GM12878 (cell line): ENCODE data around the gene NFU1. TPM values are rescaled to one million over a fixed set of nuclear protein-coding genes. Genes with fewer than 3 reads are reported as not detected.

ENCODE experiments used
- ATAC-seq: fragments of 200-7000 bp; cut with Tn5 transposase; 3 replicates; pipeline ENCODE4 v1.9.1; 2020; ENCODE audit warnings: mild to moderate bottlenecking, moderate library complexity
- BruUV-seq: library from RNA; stranded (reverse); fragments of 400-500 nt; replicated peaks from 2 replicates; lab custom pipeline; 2021; lab: Mats Ljungman, UMichigan
- CTCF ChIA-PET: fragments of 300-600 bp; sonication (Branson Sonifier 250); formaldehyde crosslinking; extraction: SDS; loops from one replicate; lab custom pipeline; 2021; ENCODE audit warnings: inconsistent platforms; lab: Yijun Ruan, JAX
- POLR2A ChIA-PET: fragments of 350-600 bp; formaldehyde crosslinking; extraction: SDS; loops from one replicate; lab custom pipeline; 2021; ENCODE audit warnings: inconsistent platforms; lab: Charles Lee
- RAD21 ChIA-PET: fragments of 300-600 bp; sonication (Branson Sonifier 250); formaldehyde crosslinking; loops from one replicate; lab custom pipeline; 2023; ENCODE audit warnings: antibody characterized with exemption; ENCODE audit not compliant: unreplicated experiment; lab: Charles Lee
- SMC1A ChIA-PET: fragments of 300-600 bp; sonication (Branson Sonifier 250); formaldehyde crosslinking; loops from one replicate; lab custom pipeline; 2023; ENCODE audit not compliant: unreplicated experiment, uncharacterized antibody; lab: Charles Lee
- DNase-seq: peaks from one replicate; pipeline ENCODE4 v3.0.0-alpha.2; 2011; ENCODE audit warnings: low read depth, low spot score
- FAIRE-seq: peaks from 3 replicates; lab custom pipeline; 2011; peaks lifted over from hg19 to GRCh38; lab: Jason Lieb, UNC
- H2AFZ ChIP-seq: 2 replicates; pipeline ENCODE4 v1.6.0; 2011; ENCODE audit warnings: low read depth, low read length, control low read depth; ENCODE audit not compliant: control insufficient read depth
- H3K27ac ChIP-seq: 2 replicates; pipeline ENCODE4 v1.5.1; 2011; ENCODE audit warnings: control low read depth; ENCODE audit not compliant: control insufficient read depth, insufficient read depth
- H3K27me3 ChIP-seq, 2 experiments: replicated peaks in 1 of 2; 2 replicates each; pipeline versions ENCODE4 v1.6.0 to v1.6.1; 2011; ENCODE audit warnings: low read length in 1 of 2; ENCODE audit not compliant: control insufficient read depth in 2 of 2, insufficient read depth in 2 of 2
- H3K36me3 ChIP-seq, 2 experiments: 2 replicates each; pipeline ENCODE4 v1.5.1; 2011; ENCODE audit warnings: low read length in 1 of 2; ENCODE audit not compliant: control insufficient read depth in 2 of 2, insufficient read depth in 2 of 2
- H3K4me1 ChIP-seq: 2 replicates; pipeline ENCODE4 v1.6.1; 2011; ENCODE audit warnings: mild to moderate bottlenecking, low read length, moderate library complexity, mixed read lengths; ENCODE audit not compliant: control insufficient read depth, insufficient read depth
- H3K4me2 ChIP-seq: 2 replicates; pipeline ENCODE4 v1.6.0; 2011; ENCODE audit warnings: control low read depth; ENCODE audit not compliant: control insufficient read depth, insufficient read depth
- H3K4me3 ChIP-seq: fragments of 200-600 bp; sonication (generic); 2 replicates; pipeline ENCODE4 v1.5.1; 2016
- H3K79me2 ChIP-seq: 2 replicates; pipeline ENCODE4 v1.6.0; 2011; ENCODE audit warnings: low read length; ENCODE audit not compliant: control insufficient read depth, insufficient read depth
- H3K9ac ChIP-seq: 2 replicates; pipeline ENCODE4 v1.8.0; 2011; ENCODE audit warnings: low read length, control low read depth, mixed read lengths; ENCODE audit not compliant: control insufficient read depth, insufficient read depth
- H3K9me3 ChIP-seq: replicated peaks from 3 replicates; pipeline ENCODE4 v1.5.1; 2011; ENCODE audit warnings: mild to moderate bottlenecking, low read length; ENCODE audit not compliant: control insufficient read depth, insufficient read depth
- H4K20me1 ChIP-seq: 2 replicates; pipeline ENCODE4 v1.6.0; 2011; ENCODE audit not compliant: control insufficient read depth, insufficient read depth
- CREB1 ChIP-seq: IDR thresholded peaks from 2 replicates; pipeline ENCODE4 v1.6.1; 2012; ENCODE audit warnings: low read depth, mild to moderate bottlenecking, inconsistent platforms
- ESRRA ChIP-seq: IDR thresholded peaks from 2 replicates; pipeline ENCODE4 v1.6.1; 2012; ENCODE audit warnings: mild to moderate bottlenecking, low read length, improper control_type of control experiment
- IKZF2 ChIP-seq, 2 experiments: fragments of 450-650 bp; IDR thresholded peaks; 2 replicates each; pipeline ENCODE4 v1.6.1; 2017; ENCODE audit warnings: mild to moderate bottlenecking in 2 of 2, moderate library complexity in 2 of 2
- MTA3 ChIP-seq: IDR thresholded peaks from 2 replicates; pipeline ENCODE4 v1.6.1; 2012; ENCODE audit warnings: low read length, inconsistent platforms, borderline replicate concordance
- PAX8 ChIP-seq: fragments of 450-650 bp; IDR thresholded peaks from 2 replicates; pipeline ENCODE4 v1.6.1; 2017; ENCODE audit warnings: mild to moderate bottlenecking, moderate library complexity
- SMAD1 ChIP-seq: fragments of 450-650 bp; IDR thresholded peaks from 2 replicates; pipeline ENCODE4 v1.6.1; 2018; ENCODE audit warnings: mild to moderate bottlenecking, low read depth; ENCODE audit not compliant: partially characterized antibody
- ZBTB40 ChIP-seq: fragments of 450-650 bp; IDR thresholded peaks from 2 replicates; pipeline ENCODE4 v1.6.1; 2016; ENCODE audit warnings: mild to moderate bottlenecking, moderate library complexity, borderline replicate concordance
- WGBS: methylation state at CpG from one replicate; pipeline ENCODE4 v1.1.6; 2016; ENCODE audit warnings: low lambda C conversion rate; ENCODE audit not compliant: insufficient replicate concordance, insufficient coverage; ENCODE audit errors: missing lambda C conversion rate; 5-methylcytosine and 5-hydroxymethylcytosine counted together
- in situ Hi-C: fragments of 300-500 bp; cut with MboI; formaldehyde crosslinking; loops from 9 replicates; pipeline ENCODE4 v1.14.3; 2018; ENCODE audit warnings: mixed read lengths
- intact Hi-C: fragments of 100-400 bp; cut with micrococcal nuclease; formaldehyde crosslinking; loops from one replicate; pipeline ENCODE4 v1.14.2; 2022; ENCODE audit not compliant: unreplicated experiment
- polyA plus RNA-seq, 11 experiments: library from polyadenylated mRNA; depleted of rRNA in 4 of 11; unstranded in 6 of 11; stranded (reverse) in 5 of 11; fragments of >200 nt; fragmentation: Nextera tagmentation in 4 of 11; fragmentation: Illumina TruSeq in 1 of 11; extraction: Ambion mirVana in 4 of 11; extraction: Trizol in 1 of 11; gene quantifications; 1 replicate in 1 of 11; 2 replicates in 10 of 11; pipeline versions ENCODE4 v1.2.1 to v1.2.3, GENCODE V29; 2011 to 2016; ENCODE audit warnings: inconsistent platforms in 2 of 11, missing spikeins in 2 of 11, low read depth in 1 of 11
- total RNA-seq, 4 experiments: library from RNA; depleted of rRNA in 3 of 4; stranded (reverse); fragments of >200 nt in 3 of 4; fragmentation: Illumina TruSeq in 1 of 4; extraction: Trizol in 1 of 4; gene quantifications; 2 replicates each; pipeline versions ENCODE4 v1.2.1 to v1.2.3, GENCODE V29; 2013 to 2021
- TF ChIP-seq, protein P1 (sequence below): fragments of 450-650 bp; IDR thresholded peaks from 2 replicates; pipeline ENCODE4 v1.6.1; 2017; ENCODE audit warnings: mild to moderate bottlenecking, moderate library complexity
- TF ChIP-seq, protein P2 (sequence below), 3 experiments: IDR thresholded peaks in 2 of 3; conservative IDR thresholded peaks in 1 of 3; 2 replicates each; pipeline ENCODE4 v1.5.1; 2011; ENCODE audit warnings: low read depth in 3 of 3, low read length in 3 of 3, mild to moderate bottlenecking in 3 of 3, control low read depth in 2 of 3, moderate library complexity in 2 of 3, inconsistent platforms in 1 of 3, mixed read lengths in 1 of 3; ENCODE audit not compliant: control insufficient read depth in 2 of 3, insufficient read depth in 1 of 3; ENCODE audit errors: extremely low read depth in 1 of 3
- TF ChIP-seq, protein P3 (sequence below): fragments of 450-650 bp; IDR thresholded peaks from 2 replicates; pipeline ENCODE4 v1.6.1; 2017; ENCODE audit warnings: mild to moderate bottlenecking, low read depth, inconsistent platforms; ENCODE audit not compliant: poor library complexity, severe bottlenecking

The NFU1 gene
- total and polyA plus RNA-seq, 10 of the 15 experiments (the other 5 are each of a cell fraction or from before 2014, with no cell fraction given), result 27.3 to 86.0 (median 41.5) TPM

DNA sequence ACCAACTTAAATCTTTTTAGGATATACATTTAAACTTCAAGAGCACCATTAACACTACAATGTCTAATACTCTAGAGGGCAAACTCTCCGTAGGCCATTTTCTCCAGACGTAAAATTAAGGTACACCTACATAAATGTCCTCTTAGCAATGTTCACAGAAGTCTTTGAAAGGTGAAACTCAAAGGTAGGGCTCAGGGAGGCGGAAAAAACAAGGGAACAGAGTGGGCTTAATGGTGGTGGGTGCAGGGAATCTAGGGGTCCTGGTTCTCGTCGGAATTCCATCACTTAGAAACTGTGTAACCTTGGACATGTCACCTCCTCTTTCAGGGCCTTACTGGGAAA is 668 bp downstream of the NFU1 start:
- Histone ChIP-seq H3K4me2 (peak overlapping the region; percentile 77), H3K9me3 (no peaks in the 10 kb centered on the region), H3K9ac (peak overlapping the region; percentile 85), H3K4me1 (peaks cover 9% of the 10 kb centered on the region; the same call in 1 of the 2 replicates), H3K36me3 (no peaks in the 10 kb centered on the region; a peak in 1 of 4 replicates), H3K4me3 (peak overlapping the region; percentile 76), H3K27ac (peak overlapping the region; percentile 89), H4K20me1 (no peaks in the 10 kb centered on the region), H3K79me2 (peaks cover 10% of the 10 kb centered on the region), H3K27me3 (no peaks in the 10 kb centered on the region), H2AFZ (peak overlapping the region; percentile 92)
- no TSS peak for BruUV-seq
- ATAC-seq (peak; percentile 19), FAIRE-seq (no peak), DNase-seq (peak; percentile 36)
- CTCF ChIA-PET, result interaction anchor here (0.6 to 4.1 kb wide), 20 partner anchors 11 to 1269 kb away, joined by 3 to 24 read pairs (median 4); partner anchors contain the start of genes APLF, FBXO48 and GFPT1
- RAD21 ChIA-PET, result interaction anchor here (0.7 to 3.7 kb wide), 18 partner anchors 17 to 363 kb away, joined by 3 to 27 read pairs (median 4); no protein-coding TSS in a partner anchor
- SMC1A ChIA-PET, result interaction anchor here (1.0 to 2.7 kb wide), 16 partner anchors 8 to 333 kb away, joined by 3 to 15 read pairs (median 4); no protein-coding TSS in a partner anchor
- peak; percentile 76; the same call in 1 of the 2 replicates for TF ChIP-seq PAX8
- TF ChIP-seq, protein P1, sequence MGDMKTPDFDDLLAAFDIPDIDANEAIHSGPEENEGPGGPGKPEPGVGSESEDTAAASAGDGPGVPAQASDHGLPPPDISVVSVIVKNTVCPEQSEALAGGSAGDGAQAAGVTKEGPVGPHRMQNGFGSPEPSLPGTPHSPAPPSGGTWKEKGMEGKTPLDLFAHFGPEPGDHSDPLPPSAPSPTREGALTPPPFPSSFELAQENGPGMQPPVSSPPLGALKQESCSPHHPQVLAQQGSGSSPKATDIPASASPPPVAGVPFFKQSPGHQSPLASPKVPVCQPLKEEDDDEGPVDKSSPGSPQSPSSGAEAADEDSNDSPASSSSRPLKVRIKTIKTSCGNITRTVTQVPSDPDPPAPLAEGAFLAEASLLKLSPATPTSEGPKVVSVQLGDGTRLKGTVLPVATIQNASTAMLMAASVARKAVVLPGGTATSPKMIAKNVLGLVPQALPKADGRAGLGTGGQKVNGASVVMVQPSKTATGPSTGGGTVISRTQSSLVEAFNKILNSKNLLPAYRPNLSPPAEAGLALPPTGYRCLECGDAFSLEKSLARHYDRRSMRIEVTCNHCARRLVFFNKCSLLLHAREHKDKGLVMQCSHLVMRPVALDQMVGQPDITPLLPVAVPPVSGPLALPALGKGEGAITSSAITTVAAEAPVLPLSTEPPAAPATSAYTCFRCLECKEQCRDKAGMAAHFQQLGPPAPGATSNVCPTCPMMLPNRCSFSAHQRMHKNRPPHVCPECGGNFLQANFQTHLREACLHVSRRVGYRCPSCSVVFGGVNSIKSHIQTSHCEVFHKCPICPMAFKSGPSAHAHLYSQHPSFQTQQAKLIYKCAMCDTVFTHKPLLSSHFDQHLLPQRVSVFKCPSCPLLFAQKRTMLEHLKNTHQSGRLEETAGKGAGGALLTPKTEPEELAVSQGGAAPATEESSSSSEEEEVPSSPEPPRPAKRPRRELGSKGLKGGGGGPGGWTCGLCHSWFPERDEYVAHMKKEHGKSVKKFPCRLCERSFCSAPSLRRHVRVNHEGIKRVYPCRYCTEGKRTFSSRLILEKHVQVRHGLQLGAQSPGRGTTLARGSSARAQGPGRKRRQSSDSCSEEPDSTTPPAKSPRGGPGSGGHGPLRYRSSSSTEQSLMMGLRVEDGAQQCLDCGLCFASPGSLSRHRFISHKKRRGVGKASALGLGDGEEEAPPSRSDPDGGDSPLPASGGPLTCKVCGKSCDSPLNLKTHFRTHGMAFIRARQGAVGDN, result no peak; the same call in 1 of the 2 replicates
- TF ChIP-seq, protein P2, sequence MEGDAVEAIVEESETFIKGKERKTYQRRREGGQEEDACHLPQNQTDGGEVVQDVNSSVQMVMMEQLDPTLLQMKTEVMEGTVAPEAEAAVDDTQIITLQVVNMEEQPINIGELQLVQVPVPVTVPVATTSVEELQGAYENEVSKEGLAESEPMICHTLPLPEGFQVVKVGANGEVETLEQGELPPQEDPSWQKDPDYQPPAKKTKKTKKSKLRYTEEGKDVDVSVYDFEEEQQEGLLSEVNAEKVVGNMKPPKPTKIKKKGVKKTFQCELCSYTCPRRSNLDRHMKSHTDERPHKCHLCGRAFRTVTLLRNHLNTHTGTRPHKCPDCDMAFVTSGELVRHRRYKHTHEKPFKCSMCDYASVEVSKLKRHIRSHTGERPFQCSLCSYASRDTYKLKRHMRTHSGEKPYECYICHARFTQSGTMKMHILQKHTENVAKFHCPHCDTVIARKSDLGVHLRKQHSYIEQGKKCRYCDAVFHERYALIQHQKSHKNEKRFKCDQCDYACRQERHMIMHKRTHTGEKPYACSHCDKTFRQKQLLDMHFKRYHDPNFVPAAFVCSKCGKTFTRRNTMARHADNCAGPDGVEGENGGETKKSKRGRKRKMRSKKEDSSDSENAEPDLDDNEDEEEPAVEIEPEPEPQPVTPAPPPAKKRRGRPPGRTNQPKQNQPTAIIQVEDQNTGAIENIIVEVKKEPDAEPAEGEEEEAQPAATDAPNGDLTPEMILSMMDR (IDR thresholded peaks at IDR 0.05 in 2 of 3, conservative IDR thresholded peaks at IDR 0.05 in 1 of 3; ENCODE audit: control insufficient read depth in 2 of 3, extremely low read depth in 1 of 3, insufficient read depth in 1 of 3, low read depth in 3 of 3, low read length in 3 of 3), result peak in 2 of 3 experiments; percentile 22 to 25; a peak in 2 of 6 replicates
- TF ChIP-seq IKZF2 (IDR thresholded peaks at IDR 0.05), result peak; percentile 47 to 51; a peak in 2 of 4 replicates
- no peak for TF ChIP-seq ESRRA
- TF ChIP-seq, protein P3, sequence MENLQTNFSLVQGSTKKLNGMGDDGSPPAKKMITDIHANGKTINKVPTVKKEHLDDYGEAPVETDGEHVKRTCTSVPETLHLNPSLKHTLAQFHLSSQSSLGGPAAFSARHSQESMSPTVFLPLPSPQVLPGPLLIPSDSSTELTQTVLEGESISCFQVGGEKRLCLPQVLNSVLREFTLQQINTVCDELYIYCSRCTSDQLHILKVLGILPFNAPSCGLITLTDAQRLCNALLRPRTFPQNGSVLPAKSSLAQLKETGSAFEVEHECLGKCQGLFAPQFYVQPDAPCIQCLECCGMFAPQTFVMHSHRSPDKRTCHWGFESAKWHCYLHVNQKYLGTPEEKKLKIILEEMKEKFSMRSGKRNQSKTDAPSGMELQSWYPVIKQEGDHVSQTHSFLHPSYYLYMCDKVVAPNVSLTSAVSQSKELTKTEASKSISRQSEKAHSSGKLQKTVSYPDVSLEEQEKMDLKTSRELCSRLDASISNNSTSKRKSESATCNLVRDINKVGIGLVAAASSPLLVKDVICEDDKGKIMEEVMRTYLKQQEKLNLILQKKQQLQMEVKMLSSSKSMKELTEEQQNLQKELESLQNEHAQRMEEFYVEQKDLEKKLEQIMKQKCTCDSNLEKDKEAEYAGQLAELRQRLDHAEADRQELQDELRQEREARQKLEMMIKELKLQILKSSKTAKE, result no peak
- peak; percentile 23 for TF ChIP-seq SMAD1
- TF ChIP-seq MTA3, result peak; percentile 38; the same call in 1 of the 2 replicates
- TF ChIP-seq CREB1, result no peak
- TF ChIP-seq ZBTB40, result peak; percentile 25; the same call in 1 of the 2 replicates
- intact Hi-C loops, result loop anchor here (2.0 to 5.0 kb wide), 4 partner anchors 50 to 278 kb away; partner anchors contain the start of gene GFPT1
- 0% methylated on average over 5 of the region's 5 CpGs for WGBS
- POLR2A ChIA-PET, result interaction anchor here (0.9 to 3.5 kb wide), 9 partner anchors 8 to 209 kb away, joined by 3 to 16 read pairs (median 6); partner anchors contain the start of genes AAK1 and GFPT1
- in situ Hi-C loops, result no loop called here
